Left renal cortex interstitium (tissue), 4 donors: ENCODE measurements around the gene GMPR. TPM values are rescaled to one million over a fixed set of nuclear protein-coding genes. Genes with fewer than 3 reads are reported as not detected.

Source experiments
- DNase-seq, 4 donors: peaks; one replicate each; pipeline ENCODE4 v3.0.0-alpha.2; 2013; ENCODE audit warnings: low read depth in 4 of 4, low spot score in 2 of 4, missing footprints in 1 of 4
- polyA plus RNA-seq, 4 donors: library from polyadenylated mRNA; unstranded; fragments of 120-200 nt; gene quantifications; one replicate each; pipeline ENCODE4 v1.2.1, GENCODE V29; 2013; ENCODE audit not compliant: insufficient read length in 4 of 4

GMPR gene
- polyA plus RNA-seq, 4 donors, result 12.2 to 15.0 (median 14.0) TPM

GRCh38 chr6:16295060-16295459 lies 56.7 kb downstream of the GMPR start:
- no peak for DNase-seq

- no peak for DNase-seq
Observed at GRCh38 chr6:16295471-16295870, 57.1 kb downstream of the GMPR start.

DNA sequence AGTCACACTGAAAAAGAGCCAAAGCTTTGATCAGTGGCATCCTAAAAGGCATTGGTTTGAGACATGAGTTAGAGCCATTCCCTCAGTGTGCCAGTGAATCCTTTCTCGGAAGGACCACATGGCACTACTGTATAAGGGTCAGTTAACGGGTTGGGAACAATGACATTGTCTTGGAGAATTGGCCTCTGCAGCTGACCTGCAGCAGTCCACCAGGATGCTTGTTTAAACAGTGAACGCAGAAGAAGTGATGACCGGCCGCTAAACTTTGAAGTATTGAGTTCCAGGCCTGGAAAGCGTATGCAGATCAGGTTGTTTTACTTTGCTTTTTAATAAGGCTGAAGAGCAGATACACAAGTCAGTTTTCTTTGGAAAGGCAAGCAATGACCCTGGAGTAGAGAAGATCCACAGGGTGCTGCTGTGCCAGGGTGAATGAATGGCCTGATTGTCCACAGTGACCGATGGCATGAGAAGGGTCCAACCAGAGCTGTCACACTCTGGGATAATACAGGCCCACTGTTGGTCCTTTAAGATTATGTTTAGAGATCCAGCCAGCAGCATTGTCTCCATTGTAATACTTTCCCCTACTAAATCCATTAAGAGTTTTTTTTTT lies 57.8 kb downstream of the GMPR start:
- no peak for DNase-seq

DNA sequence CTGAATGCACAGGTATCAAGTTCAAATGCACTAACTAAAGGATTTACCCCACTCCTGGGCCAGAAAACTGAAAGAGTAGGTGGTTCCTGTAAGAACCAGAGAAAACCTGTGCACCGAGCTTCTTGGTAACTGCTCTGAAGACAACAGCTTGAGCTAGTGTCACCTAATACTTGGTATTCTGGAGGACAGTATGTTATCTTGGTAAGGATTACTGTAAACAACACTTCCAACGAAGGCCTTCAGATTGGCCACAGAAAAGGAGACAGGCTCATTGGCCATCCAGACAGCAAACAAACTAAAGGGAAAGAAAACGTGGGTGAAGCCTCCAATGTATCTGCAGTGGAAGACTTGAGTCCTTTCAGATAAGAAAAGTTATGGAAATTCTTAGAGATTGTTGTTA lies 61.5 kb downstream of the GMPR start:
- no peak for DNase-seq

DNA sequence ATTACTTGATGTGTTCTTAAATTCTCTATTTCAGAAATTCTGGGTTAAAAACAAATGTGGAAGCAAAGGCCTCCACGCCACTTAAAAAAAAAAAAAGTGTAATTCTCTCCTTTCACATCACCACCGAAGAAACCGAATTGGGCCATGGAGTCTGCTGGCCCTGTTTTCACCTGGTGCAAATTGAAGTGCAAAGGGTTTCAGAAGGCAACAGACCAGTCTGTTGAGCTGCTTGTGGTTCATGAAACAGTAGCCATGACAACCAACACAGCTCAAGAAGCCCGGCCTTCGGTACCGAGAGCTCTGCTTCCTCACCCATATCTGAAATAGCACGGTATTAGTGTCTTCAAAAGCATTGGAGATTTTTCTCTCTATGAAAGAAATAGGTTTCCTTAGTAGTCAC lies 63.1 kb downstream of the GMPR start:
- no peak for DNase-seq

- DNase-seq, result no peak
Observed at GRCh38 chr6:16302721-16303552, 64.5 kb downstream of the GMPR start.

- no peak for DNase-seq
Observed at GRCh38 chr6:16305246-16305725, 66.9 kb downstream of the GMPR start.

- no peak for DNase-seq
Observed at GRCh38 chr6:16305788-16306187, 67.4 kb downstream of the GMPR start.

DNA sequence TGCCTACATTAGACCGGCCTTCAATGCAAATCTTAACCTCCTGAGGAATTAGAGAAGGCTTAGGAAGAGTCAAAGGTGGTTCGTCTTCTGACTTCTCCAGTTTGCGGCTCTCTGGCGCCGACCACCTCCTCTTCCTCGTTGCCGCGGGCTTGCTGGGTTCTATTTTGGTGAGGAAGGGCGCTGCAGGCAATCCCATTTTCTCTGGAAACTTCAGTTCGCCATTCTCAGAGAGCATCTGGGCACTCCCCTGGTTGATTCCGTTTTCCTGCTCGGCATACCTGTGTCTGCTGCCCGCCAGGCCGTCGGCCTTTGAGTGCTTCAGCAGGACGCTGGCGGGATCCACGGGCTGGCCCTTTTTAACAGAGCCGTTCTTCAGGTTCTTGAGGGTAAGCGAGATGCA lies 67.9 kb downstream of the GMPR start:
- no peak for DNase-seq

- DNase-seq, result no peak
Observed at GRCh38 chr6:16311763-16312162, 73.4 kb downstream of the GMPR start.

DNA sequence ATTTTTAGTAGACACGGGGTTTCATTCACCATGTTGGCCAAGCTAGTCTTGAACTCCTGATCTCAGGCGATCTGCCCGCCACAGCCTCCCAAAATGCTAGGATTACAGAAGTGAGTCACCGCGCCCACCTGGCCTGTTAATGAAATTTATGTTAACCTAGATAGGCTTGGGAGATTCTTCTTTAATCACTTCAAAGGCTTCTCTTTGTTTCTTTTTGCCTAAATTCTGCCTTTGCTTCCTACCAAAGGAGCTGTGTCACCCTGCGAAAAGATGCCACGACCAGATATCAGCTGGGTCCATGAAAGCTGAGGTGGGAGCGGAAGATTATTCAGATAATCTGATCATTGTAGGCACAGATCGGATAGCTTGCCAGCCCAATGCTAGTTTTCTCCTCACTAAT lies 75.3 kb downstream of the GMPR start:
- no peak for DNase-seq

GRCh38 chr6:16314296-16314695 lies 75.9 kb downstream of the GMPR start:
- no peak for DNase-seq

GRCh38 chr6:16316741-16317251 lies 78.4 kb downstream of the GMPR start:
- DNase-seq, result no peak

DNA sequence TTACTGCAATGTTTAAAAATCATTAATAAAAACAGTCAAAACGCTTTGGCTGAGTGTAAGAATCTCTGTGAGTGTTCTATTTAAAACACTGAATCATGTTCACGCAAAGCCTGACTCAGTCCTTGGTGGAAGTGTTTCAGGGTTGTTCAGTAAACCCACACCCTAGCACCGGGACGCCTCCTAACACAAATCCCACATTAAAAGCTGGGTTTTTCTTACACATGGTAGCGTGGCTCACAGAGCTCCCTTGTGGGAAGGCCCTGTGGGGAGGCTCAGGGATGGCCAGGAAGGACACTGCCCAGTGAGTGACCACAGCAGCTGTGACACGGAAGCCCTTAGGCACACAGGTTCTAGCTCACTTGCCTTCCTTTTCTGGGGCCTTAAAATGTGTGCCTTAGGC lies 80.2 kb downstream of the GMPR start:
- no peak for DNase-seq

DNA sequence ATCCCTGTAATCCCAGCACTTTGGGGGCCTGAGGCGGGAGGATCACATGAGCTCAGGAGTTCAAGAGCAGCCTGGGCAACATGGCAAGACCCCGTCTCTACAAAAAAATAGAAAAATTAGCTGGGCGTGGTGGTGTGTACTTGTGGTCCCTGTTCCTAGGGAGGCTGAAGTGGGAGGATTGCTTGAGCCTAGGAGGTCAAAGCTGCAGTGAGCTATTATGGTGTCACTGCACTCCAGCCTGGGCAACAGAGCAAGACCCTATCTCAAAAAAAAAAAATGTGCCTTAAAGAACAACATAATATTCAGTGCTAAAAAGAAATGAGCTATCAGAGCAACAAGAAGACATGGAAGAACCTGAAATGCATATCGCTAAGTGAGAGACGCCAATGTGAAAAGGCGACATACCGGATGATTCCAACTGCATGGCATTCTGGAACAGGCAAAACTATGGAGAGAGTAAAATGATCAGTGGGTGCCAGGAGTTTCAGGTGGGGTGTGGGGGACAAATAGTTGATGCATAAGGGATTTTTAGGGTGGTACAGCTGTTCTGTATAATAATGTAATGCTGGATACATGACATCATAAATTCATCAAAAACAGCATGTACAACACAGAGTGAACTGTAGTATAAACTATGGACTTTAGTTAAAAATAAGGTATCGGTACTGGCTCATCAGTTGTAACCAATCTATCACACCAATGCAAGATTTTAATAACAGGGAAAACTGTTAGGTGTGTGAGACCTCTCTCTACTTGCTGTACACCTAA lies 80.8 kb downstream of the GMPR start:
- DNase-seq, result no peak

- no peak for DNase-seq
Observed at GRCh38 chr6:16319813-16320532, 81.6 kb downstream of the GMPR start.

- no peak for DNase-seq
Observed at GRCh38 chr6:16320533-16321340, 82.3 kb downstream of the GMPR start.

DNA sequence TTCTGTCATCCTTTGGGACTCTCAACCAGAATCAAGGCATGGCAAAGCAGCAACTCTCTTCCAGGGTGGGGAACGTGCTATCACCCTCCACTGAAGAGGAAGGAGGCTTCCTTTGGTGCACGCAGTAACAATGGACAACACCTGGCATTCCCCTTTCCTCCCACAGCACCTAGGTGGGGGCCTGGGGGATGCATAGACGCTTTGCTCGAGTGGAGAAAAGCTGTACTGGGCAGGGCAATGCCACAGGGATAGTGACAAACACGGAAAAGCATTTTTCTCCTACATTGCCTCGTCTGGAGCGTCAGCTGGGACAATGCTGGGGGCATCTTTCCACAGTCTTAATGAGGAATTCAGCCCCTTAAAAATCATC lies 82.9 kb downstream of the GMPR start:
- no peak for DNase-seq

DNA sequence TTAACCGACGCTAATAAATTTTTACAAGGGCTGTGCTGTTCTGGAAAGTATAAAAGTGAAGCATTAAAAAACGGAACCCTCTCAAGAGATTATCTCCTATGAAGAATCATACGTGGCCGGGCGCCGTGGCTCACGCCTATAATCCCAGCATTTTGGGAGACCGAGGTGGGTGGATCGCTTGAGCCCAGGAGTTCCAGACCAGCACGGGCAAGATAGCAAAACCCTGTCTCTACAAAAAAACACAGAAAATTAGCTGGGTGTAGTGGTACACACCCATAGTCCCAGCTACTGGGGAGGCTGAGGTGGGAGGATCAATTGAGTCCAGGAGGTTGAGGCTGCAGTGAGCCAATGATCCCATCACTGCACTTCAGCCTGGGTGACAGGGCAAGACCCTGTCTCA lies 83.4 kb downstream of the GMPR start:
- DNase-seq, result no peak
